G401.6 (cell line): ENCODE results near the gene PGLYRP2.
"Not testable (repeated sequence)": the region's sequence is repeated elsewhere in the genome, so short reads cannot be mapped to it uniquely, and the experiment has no call there.

Experiments
- FAIRE-seq: peaks from 2 replicates; lab custom pipeline; 2012; peaks lifted over from hg19 to GRCh38; lab: Jason Lieb, UNC

Gene PGLYRP2, protein sequence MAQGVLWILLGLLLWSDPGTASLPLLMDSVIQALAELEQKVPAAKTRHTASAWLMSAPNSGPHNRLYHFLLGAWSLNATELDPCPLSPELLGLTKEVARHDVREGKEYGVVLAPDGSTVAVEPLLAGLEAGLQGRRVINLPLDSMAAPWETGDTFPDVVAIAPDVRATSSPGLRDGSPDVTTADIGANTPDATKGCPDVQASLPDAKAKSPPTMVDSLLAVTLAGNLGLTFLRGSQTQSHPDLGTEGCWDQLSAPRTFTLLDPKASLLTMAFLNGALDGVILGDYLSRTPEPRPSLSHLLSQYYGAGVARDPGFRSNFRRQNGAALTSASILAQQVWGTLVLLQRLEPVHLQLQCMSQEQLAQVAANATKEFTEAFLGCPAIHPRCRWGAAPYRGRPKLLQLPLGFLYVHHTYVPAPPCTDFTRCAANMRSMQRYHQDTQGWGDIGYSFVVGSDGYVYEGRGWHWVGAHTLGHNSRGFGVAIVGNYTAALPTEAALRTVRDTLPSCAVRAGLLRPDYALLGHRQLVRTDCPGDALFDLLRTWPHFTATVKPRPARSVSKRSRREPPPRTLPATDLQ

DNA sequence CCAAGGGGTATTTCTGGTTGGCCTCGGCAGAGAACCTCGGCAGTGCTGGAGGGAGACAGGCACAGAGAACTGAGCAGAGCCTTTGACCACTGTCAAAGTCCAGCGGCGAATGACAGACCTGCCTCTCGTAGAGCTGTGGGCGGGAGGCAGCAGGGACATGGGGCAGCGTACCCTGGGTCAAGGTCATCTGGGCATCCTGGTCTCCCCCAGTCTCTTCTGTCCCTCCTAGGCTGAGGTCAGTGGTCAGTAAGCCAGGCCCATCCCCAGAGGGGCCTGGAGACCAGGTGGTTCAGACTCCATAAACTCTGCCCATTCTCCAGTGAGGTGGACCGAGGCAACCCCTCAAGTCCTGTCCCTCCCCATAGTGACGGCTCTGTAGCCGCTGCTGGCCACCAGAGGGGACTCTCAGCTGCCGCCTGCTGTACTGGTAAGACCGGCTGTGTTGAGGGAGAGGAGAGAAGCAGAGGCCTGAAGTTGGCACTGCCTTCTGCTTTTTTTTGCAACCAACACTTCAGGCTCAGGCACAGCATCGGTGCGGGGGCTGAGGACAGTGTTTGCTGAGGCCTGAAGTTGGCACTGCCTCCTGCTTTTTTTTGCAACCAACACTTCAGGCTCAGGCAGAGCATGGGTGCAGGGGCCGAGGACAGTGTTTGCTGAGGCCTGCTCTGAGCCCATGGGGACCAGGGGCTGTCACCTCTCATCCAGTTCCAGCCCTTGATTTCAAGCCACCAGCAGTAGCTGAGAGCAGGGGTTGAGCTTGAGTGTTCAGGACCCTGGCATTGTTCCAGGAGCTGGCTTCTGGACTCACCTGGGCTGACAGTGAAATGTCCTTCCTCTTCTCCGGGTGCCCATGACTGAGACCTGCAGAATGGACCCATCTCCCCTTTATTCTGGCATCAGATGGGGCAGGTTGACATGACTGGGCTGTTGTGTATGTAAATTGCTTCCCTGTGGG lies at the start of gene PGLYRP2:
Gene PGLYRP2 (minus strand): TSS at position 111 of the 955 bp plus-strand sequence. CDS start 130 bp downstream, outside the sequence.
- FAIRE-seq, result no peak

DNA sequence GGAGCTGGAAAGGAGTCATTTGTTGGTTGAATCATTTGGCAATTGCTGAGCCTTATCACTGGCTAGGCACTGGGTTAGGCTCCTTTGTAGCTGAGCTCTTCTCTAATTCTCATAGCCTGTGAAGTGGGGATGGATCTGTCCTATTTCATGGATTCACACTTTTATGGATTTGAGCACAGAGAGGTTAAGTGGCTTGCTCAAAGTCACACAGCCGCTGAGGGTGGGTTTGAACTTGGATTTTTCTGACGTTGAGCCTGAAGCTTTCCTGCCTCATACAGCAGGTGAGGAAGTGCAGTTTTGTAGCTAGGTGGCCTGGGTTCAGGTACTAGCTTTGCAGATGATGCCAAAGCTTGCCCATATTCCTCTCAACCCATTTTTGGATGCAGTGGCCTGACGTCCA lies 48.4 kb upstream of the PGLYRP2 start:
- no peak for FAIRE-seq

DNA sequence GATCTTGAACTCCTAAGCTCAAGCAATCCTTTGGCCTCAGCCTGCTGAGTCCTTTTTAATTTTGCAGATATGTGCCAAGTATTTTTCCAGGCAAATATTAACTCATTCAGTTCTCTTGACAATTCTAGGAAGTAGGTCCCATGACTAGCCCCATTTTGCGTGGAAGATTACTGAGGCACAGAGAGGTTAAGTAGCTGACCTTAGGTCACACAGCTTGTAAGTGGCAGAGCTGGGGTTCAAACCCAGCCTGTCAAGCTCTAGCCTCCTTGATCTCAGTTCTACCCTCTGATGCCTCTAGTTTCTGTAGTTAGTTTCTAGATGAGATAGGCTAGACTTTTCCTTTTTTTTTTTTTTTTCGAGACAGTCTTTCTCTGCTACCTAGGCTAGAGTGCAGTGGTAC lies 47.1 kb upstream of the PGLYRP2 start:
- FAIRE-seq, result no peak

DNA sequence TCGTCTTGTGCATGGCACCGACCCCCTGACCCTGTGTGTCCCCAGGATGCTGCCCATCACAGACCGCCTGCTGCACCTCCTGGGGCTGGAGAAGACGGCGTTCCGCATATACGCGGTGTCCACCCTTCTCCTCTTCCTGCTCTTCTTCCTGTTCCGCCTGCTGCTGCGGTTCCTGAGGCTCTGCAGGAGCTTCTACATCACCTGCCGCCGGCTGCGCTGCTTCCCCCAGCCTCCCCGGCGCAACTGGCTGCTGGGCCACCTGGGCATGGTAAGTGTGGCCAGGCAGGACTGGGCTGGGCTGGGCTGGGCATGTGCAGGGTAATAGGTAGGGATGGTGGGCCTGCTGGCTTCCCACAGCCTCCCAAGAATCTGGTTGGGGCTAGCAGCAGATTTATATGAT lies 46.0 kb upstream of the PGLYRP2 start:
- no peak for FAIRE-seq

DNA sequence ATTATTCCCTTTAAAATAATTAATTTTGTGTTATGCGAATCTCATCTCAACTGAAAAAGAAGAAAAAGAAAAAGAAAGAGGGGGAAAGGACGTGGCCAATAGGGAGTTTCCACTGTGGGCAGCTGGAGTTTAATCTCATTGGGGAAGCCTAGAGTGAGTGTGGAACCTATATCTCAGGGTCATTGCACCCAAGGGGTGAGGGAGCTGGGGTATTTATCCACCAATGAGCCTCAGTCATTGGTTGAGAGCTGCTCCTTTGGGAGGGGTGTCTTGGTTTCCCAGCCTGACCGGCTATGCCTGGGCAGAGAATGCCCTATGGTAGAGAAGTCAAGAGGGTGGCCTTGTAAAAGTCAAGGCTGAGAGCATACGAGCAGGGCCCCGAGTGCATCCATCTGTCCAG lies 45.5 kb upstream of the PGLYRP2 start:
- no peak for FAIRE-seq

DNA sequence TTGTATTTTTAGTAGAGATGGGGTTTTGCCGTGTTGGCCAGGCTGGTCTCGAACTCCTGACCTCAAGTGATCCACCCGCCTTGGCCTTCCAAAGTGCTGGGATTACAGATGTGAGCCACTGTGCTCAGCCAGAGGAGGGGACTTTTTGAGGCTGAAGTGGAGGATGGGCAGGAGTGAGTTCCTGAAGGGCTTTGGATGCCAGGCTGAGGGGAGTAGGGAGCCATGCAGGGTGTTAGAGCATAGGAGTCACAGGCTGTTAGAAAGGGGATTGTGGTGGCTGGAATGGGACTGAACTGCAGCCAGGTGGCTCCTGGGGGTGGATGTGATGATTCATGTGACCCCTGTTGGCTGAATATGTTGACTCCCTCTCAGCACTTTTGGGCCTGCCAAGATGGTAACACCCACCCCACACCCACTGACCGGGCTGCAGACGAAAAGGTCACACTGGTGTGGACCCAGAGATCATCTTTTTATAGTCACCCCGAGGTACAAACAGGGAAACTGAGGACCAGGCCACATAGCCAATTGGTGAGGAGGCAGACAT lies 40.2 kb upstream of the PGLYRP2 start:
- no peak for FAIRE-seq

DNA sequence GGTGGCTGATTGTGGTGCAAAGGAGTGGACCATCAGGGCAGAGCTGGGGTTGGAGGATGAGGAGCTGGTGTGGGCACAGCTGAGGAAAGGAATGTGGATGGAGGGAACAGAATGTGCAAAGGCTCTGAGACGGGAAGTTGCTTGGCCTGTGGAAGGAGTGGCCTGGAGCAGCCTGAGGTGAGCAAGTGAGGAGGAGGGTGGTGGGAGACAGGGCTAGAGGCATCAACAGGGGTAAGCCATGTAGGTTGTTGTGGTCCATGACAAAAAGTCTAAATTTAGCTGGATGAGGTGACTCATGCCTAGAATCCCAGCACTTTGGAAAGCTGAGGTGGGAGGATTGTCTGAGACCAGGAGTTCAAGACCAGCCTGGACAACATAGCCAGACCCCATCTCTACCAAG lies 38.5 kb upstream of the PGLYRP2 start:
- FAIRE-seq, result no peak

DNA sequence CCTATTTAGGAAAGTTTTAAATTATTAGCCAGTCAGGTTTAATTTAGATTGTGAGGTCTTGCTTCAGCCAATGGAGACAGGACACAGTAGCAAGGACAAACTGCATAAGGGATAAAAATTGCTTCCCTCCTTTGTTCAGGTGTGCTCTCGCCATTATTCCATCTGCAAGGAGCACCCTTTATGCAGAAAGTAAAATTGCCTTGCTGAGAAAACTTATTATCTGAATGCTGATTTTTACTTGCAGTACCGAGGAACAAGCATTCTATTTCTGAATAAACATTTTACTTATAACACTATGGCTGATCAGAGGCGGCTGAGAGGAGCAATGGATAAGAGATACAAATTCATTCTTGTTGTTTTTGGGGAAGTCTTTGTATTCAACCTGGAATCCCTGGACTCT lies 37.1 kb upstream of the PGLYRP2 start:
- no peak for FAIRE-seq

DNA sequence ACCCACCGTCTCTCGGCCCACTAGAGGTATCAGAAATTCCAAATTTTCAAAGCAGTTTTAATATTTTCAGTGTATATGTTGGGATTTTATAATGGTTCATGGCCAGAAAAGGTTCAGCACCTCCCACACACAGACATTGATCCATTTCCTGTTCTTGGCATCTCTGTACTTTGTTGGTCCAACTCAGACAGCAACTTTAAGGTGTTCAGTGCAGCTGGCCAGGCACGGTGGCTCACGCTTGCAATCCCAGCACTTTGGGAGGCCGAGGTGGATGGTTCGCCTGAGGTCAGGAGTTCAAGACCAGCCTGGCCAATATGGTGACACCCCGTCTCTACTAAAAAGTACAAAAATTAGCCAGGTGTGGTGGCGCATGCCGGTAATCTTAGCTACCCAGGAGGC lies 35.9 kb upstream of the PGLYRP2 start:
- FAIRE-seq, result not testable (repeated sequence)

DNA sequence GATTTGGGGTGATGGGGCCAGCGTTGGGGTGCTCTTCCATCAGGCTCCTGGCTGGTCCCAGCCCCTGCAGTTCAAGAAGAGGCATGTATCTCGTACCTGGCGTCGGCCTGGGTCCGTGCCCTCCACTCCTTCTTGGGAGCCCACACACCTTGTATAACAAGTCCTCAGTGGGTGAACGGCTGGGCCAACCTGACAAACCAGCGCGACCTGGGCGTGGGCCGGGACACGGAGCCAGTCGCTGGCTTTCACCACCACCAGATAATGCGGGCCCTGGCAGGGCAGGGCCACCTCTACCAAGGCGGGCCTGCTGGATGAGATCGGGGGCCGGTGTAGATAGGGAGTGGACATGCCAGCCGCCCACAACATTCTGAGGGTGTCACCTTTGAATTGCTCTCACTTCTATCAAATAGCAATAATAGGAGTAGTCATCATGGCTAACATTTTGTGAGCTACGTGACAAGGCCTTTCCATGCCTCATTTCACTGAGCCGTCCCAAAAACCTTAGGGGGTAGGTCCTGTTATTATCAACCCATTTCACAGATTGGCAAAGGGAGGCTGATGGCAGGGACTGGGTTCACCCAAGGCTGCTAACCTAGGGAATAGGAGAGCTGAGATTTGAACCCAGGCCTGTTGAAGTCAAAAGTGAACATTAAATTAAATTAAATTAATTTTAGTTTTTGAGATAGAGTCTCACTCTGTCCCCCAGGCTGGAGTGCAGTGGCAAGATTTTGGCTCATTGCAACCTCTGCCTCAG lies 32.5 kb upstream of the PGLYRP2 start:
- FAIRE-seq, result no peak

DNA sequence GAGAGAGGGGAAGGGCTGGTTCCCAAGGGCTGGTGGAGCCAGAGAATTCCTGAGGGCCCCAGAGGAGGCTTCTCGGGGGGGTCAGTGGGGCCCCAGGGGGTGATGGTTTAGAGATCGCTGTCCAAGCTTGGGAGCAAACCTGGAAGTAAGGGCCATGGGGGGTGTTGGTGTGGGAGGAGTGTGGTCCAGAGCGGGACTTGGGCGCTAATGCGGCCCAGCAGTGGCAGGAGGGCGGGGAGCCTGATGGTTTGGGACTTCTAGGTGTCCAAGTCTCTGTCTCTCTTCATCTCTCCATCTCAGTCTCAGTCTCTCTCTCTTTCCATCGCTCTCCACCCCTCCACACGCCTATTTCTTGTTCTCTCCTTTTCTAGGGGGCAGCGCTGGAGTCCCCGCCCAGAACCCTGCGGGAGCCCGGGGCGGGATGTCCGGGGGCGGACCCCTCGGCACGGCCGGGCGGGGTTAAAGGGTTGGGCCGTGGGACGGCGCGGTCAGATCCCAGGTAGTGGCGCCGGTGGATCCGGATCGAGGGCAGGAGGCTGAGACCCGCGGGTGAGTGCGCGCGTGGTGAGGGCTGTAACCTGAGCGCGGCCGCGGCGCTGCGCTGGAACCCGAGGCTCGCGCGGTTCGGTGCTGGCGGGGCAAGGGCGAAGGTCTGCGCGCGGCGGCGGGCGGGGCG lies 28.9 kb upstream of the PGLYRP2 start, which contains the start of gene CYP4F22:
Gene CYP4F22 (plus strand): TSS at position 491 of the 676 bp plus-strand sequence. CDS start 16,812 bp downstream, outside the sequence.
- FAIRE-seq, result no peak

DNA sequence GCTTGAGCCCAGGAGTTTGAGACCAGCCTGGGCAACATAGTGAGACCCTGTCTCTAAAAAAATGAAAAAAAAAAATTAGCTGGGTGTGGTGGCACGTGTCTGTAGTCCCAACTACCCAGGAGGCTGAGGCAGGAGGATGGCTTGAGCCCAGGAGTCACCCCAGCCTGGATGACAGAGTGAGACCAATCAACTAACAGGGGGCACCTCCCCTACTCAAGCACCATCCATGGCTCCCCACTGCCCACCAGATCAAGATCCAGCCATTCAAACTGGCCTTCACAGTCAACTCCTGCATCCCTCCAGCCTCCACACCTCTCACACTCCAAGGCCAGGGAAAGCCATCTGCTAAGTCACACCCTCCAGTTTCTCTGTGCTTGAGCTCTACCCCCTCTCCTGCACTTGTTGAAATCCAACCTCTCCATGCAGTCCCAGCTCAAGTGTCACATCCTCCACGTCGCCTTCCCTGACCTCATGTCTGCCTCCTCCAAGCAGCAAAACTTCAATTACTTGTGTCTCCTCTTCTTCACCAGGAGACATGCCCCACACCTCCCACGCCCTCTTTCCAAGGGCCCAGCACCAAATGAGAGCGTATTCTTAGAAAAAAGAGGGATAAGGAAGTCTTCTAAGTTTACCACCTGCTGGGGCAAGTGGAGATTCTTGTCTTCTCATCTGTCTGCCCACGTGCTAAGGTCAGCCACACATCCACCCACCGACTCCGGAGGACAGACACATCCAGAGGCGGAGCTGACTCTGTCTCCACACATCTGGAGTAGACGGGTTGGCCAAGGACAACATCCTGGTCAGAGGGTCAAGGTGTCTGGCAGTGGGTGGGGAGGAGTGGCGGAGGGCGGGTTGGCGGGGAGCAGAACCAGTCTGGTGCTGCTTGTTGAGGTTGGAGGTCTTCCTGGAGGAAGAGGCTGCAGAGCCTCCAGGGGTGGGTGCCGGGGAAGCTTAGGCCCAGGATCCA lies 28.1 kb upstream of the PGLYRP2 start:
- FAIRE-seq, result no peak

DNA sequence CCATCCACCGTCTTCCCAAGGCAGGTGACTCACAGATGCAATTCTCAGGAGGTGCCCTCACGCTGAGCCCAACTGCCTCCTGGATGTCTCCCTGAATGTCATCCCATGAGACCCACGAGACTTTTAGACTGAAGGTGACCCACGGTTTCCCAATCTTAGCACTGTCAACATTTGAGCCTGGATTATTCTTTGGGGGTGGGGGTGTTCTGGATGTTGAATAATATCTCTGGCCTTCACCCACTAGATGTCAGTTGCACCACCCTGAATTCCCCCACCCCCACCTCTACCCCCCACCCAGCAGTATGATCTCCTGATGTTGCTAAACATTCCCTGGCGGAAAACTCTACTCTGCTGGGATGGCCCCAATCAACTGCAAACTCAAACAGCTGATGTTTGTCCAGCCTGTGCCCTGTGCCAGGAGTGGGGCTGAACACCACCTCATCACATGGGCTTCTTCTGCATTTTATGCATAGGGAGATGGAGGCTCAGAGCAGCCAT lies 26.8 kb upstream of the PGLYRP2 start:
- FAIRE-seq, result no peak

DNA sequence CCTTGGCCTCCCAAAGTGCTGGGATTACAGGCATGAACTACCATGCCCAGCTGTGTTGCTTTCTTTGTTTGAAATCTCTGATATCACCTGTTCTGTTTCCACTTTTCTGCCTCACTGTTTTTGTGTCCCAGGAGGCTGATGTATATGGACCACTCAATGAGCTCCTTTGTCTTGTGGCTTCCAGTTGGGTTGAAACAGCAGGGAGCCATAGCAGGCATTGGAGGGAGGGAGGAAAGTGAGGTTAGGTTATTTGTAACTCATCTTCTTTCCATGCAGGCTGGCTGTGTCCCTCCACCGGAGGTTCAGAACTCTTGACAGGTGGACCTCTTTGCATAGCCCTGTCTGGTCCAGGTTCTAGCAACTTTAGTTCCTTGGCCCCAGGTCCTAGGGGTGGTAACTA lies 23.0 kb upstream of the PGLYRP2 start:
- no peak for FAIRE-seq

DNA sequence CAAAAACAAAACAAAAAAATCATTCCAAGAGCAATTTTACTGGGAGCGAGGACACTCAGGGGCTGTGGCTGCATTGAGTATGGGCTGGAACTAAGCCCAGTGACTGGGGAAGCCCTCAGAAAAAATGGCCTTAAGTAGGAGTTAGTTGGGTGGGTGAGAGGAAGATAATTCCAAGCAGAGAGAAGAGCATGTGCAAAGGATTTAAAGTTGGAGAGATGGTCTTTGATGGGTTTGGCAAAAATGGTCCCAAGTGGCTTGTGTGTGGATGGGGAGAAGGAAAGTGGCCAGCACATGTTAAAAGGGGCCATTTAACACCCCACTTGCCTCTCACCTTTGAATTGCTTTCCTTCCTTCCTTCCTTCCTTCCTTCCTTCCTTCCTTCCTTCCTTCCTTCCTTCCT lies 22.3 kb upstream of the PGLYRP2 start:
- FAIRE-seq, result no peak

DNA sequence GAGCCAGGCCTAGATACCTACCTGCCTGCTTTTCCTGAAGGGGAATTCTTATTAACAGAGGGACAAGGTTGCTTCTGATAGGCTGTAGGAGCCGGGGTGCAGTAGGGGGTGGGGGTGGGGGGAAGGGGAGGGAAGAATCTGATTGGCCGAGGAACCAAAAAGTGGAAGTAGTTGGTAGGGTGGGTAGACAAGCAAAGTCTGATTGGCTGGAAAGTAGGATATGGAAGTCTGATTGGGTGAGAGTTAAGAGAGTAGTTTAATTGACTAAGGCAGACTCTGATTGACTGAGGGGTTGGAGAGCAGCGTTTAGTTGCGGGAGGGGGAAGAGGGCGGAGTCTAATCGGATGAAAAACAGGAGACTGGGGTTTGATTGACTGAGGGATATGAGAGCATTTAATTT lies 19.6 kb upstream of the PGLYRP2 start:
- FAIRE-seq, result no peak

DNA sequence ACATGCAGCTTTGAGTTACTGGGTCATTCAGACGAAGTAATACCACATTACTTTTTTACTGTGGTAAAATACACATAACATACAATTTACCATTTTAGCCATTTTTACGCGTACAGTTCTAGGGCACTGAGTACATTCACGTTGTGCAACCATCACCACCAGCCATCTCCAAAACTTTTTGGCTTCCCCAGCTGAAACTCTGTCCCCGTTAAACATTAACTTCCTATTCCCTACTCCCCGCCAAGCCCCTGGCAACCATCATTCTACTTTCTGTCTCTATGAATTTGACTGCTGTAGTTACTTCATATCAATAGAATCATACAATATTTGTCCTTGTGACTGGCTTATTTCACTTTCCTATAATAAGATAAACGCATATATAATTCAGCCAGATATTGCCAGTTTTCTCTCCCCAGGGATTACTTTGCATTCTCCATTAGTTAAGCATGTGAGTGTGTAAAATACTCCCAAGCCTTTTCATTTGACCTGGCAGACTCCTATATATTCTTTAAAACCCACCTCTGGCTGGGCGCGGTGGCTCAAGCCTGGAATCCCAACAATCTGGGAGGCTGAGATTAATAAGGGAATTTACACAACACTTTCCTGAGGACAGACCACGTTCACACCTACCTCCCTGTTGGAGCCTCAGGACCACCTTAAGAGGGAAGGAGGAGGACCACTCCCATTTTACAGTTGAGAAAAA lies 19.0 kb upstream of the PGLYRP2 start:
- FAIRE-seq, result no peak

DNA sequence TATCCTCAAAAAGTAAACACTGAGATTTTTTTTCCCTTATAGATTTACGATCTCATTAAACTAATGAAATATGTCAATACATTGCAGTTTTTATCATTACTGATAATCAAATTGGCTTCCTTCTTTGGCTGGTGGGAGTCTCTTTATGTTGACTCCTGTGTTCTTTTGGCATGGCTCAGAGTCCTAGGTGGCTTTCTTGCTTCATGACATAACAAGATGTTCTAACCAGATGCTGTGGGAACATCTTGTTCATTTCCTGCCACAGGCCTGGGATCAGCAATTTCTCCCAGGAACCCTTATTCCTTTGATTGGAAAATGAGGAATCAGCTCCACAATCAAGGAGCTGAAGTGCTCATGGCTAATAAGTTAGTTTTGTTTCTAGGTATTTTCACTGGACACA lies 15.8 kb upstream of the PGLYRP2 start:
- FAIRE-seq, result no peak
